H9 (cell line): ENCODE measurements around the gene SLC4A9. TPM values are rescaled to one million over a fixed set of nuclear protein-coding genes. Genes with fewer than 3 reads are reported as not detected.

Experiments used
- DNase-seq: peaks from one replicate; pipeline ENCODE4 v3.0.0-alpha.2; 2017
- H2AFZ ChIP-seq: one replicate; pipeline ENCODE4 v1.6.1; 2013; ENCODE audit warnings: mild to moderate bottlenecking, low read length, control low read depth, moderate library complexity
- H2AK5ac ChIP-seq: 2 replicates; pipeline ENCODE4 v1.6.1; 2013; ENCODE audit warnings: low read length, control low read depth, mixed read lengths; ENCODE audit not compliant: insufficient read length
- H2BK120ac ChIP-seq: one replicate; pipeline ENCODE4 v1.6.1; 2013; ENCODE audit warnings: low read depth, mild to moderate bottlenecking, low read length, control low read depth, inconsistent platforms; ENCODE audit not compliant: poor library complexity, severe bottlenecking
- H2BK12ac ChIP-seq: 2 replicates; pipeline ENCODE4 v1.6.1; 2013; ENCODE audit warnings: low read length, control low read depth, mixed read lengths, low read depth; ENCODE audit not compliant: insufficient read length
- H2BK15ac ChIP-seq: 2 replicates; pipeline ENCODE4 v1.6.1; 2013; ENCODE audit warnings: low read depth, low read length, control low read depth
- H2BK20ac ChIP-seq: one replicate; pipeline ENCODE4 v1.6.1; 2013; ENCODE audit warnings: low read depth, mild to moderate bottlenecking, low read length, control low read depth, inconsistent platforms; ENCODE audit not compliant: poor library complexity, severe bottlenecking
- H2BK5ac ChIP-seq: 2 replicates; pipeline ENCODE4 v1.6.1; 2013; ENCODE audit warnings: low read length, control low read depth, mixed read lengths; ENCODE audit not compliant: insufficient read length
- H3K14ac ChIP-seq: 2 replicates; pipeline ENCODE4 v1.6.1; 2013; ENCODE audit warnings: low read length, control low read depth; ENCODE audit not compliant: insufficient read depth
- H3K18ac ChIP-seq: 2 replicates; pipeline ENCODE4 v1.6.1; 2013; ENCODE audit warnings: low read depth, mild to moderate bottlenecking, mixed read lengths, low read length, control low read depth; ENCODE audit not compliant: insufficient read length
- H3K23ac ChIP-seq: 2 replicates; pipeline ENCODE4 v1.6.1; 2013; ENCODE audit warnings: low read length, control low read depth, mixed read lengths, low read depth; ENCODE audit not compliant: insufficient read length
- H3K23me2 ChIP-seq: 2 replicates; pipeline ENCODE4 v1.6.1; 2013; ENCODE audit warnings: low read depth, mild to moderate bottlenecking, mixed read lengths, low read length, control low read depth; ENCODE audit not compliant: insufficient read length, poor library complexity, severe bottlenecking
- H3K27ac ChIP-seq: 2 replicates; pipeline ENCODE4 v1.5.1; 2013; ENCODE audit warnings: low read length, control low read depth, mixed read lengths, low read depth; ENCODE audit not compliant: insufficient read length
- H3K27me3 ChIP-seq: 2 replicates; pipeline ENCODE4 v1.6.1; 2013; ENCODE audit warnings: low read length, control low read depth, inconsistent platforms; ENCODE audit not compliant: insufficient read depth
- H3K4ac ChIP-seq: 2 replicates; pipeline ENCODE4 v1.6.1; 2013; ENCODE audit warnings: low read depth, mild to moderate bottlenecking, control low read depth, inconsistent platforms, low read length, moderate library complexity
- H3K4me1 ChIP-seq: 2 replicates; pipeline ENCODE4 v1.6.1; 2013; ENCODE audit warnings: low read length, control low read depth, inconsistent platforms; ENCODE audit not compliant: insufficient read depth
- H3K4me2 ChIP-seq: 2 replicates; pipeline ENCODE4 v1.6.1; 2013; ENCODE audit warnings: low read length, control low read depth, mixed read lengths; ENCODE audit not compliant: insufficient read length, insufficient read depth
- H3K56ac ChIP-seq: 2 replicates; pipeline ENCODE4 v1.6.1; 2013; ENCODE audit warnings: low read depth, mild to moderate bottlenecking, mixed read lengths, low read length, control low read depth; ENCODE audit not compliant: insufficient read length
- H3K79me1 ChIP-seq: 2 replicates; pipeline ENCODE4 v1.6.1; 2013; ENCODE audit warnings: low read depth, mild to moderate bottlenecking, moderate library complexity, low read length, control low read depth, inconsistent platforms; ENCODE audit not compliant: insufficient read depth, poor library complexity, severe bottlenecking
- H3K79me2 ChIP-seq: 2 replicates; pipeline ENCODE4 v1.6.1; 2013; ENCODE audit warnings: low read length, control low read depth, inconsistent platforms; ENCODE audit not compliant: insufficient read depth
- H3K9ac ChIP-seq: 2 replicates; pipeline ENCODE4 v1.6.1; 2013; ENCODE audit warnings: low read length, control low read depth, mixed read lengths; ENCODE audit not compliant: insufficient read length; ENCODE audit errors: extremely low read depth
- H3K9me3 ChIP-seq: one replicate; pipeline ENCODE4 v1.6.1; 2013; ENCODE audit warnings: low read depth, low read length, inconsistent platforms; ENCODE audit not compliant: control insufficient read depth
- H3T11ph ChIP-seq: one replicate; pipeline ENCODE4 v1.6.1; 2013; ENCODE audit warnings: mild to moderate bottlenecking, low read length, control low read depth, inconsistent platforms
- H4K20me1 ChIP-seq: one replicate; pipeline ENCODE4 v1.6.1; 2013; ENCODE audit not compliant: control insufficient read depth, insufficient read length, insufficient read depth
- H4K5ac ChIP-seq: 2 replicates; pipeline ENCODE4 v1.6.1; 2013; ENCODE audit warnings: low read depth, mild to moderate bottlenecking, mixed read lengths, low read length, control low read depth; ENCODE audit not compliant: insufficient read length
- H4K8ac ChIP-seq: replicated peaks from 2 replicates; pipeline ENCODE4 v1.6.1; 2013; ENCODE audit warnings: low read length, control low read depth, mixed read lengths, low read depth; ENCODE audit not compliant: insufficient read length
- H4K91ac ChIP-seq: 2 replicates; pipeline ENCODE4 v1.6.1; 2013; ENCODE audit warnings: low read depth, mild to moderate bottlenecking, moderate library complexity, mixed read lengths, low read length, control low read depth; ENCODE audit not compliant: insufficient read length
- H3K27ac Mint-ChIP-seq, 3 experiments: 2 replicates in 2 of 3; 3 replicates in 1 of 3; pipeline ENCODE4 v1.8.0; 2020 to 2021; ENCODE audit warnings: mixed read lengths in 3 of 3, mild to moderate bottlenecking in 1 of 3, moderate library complexity in 1 of 3
- H3K27me3 Mint-ChIP-seq: 2 replicates; pipeline ENCODE4 v1.8.0; 2021; ENCODE audit warnings: low read depth, mild to moderate bottlenecking, moderate library complexity, mixed read lengths
- H3K36me3 Mint-ChIP-seq, 3 experiments: 2 replicates in 2 of 3; 3 replicates in 1 of 3; pipeline ENCODE4 v1.8.0; 2020 to 2021; ENCODE audit warnings: low read depth in 3 of 3, mixed read lengths in 3 of 3; ENCODE audit not compliant: insufficient read depth in 1 of 3
- H3K4me1 Mint-ChIP-seq, 2 experiments: 2 replicates each; pipeline ENCODE4 v1.8.0; 2020; ENCODE audit warnings: mixed read lengths in 2 of 2
- H3K4me3 Mint-ChIP-seq, 2 experiments: 2 replicates in 1 of 2; 3 replicates in 1 of 2; pipeline ENCODE4 v1.8.0; 2020 to 2021; ENCODE audit warnings: mild to moderate bottlenecking in 2 of 2, mixed read lengths in 2 of 2, moderate library complexity in 1 of 2
- H3K9me3 Mint-ChIP-seq, 2 experiments: 2 replicates in 1 of 2; 3 replicates in 1 of 2; pipeline ENCODE4 v1.8.0; 2020; ENCODE audit warnings: mild to moderate bottlenecking in 2 of 2, mixed read lengths in 2 of 2, moderate library complexity in 1 of 2
- CTCF ChIP-seq: fragments of 200-600 bp; sonication (generic); conservative IDR thresholded peaks from 3 replicates; pipeline ENCODE4 v1.8.0; 2021; ENCODE audit warnings: antibody characterized with exemption, mild to moderate bottlenecking
- WGBS: extraction: QIAGEN DNeasy Blood & Tissue Kit; methylation state at CpG from one replicate; pipeline ENCODE4 v1.1.7; 2013; ENCODE audit warnings: missing lambda C conversion rate, low lambda C conversion rate, mixed read lengths; ENCODE audit not compliant: insufficient read length; ENCODE audit errors: extremely low coverage; 5-methylcytosine and 5-hydroxymethylcytosine counted together
- total RNA-seq: library from RNA; stranded (reverse); gene quantifications from 2 replicates; pipeline ENCODE4 v1.2.1, GENCODE V29; 2021

SLC4A9 gene
- total RNA-seq, 1 experiment from 2014 or later: 0.07 TPM

GRCh38 chr5:140324617-140325241, 35.3 kb upstream of the SLC4A9 start:
- H4K20me1 ChIP-seq: no peaks in the 10 kb centered on the region
- no peak overlapping the region for H3K4me3 Mint-ChIP-seq
- H3K27ac ChIP-seq: no peak overlapping the region

More at GRCh38 chr5:140324617-140325241, 35.3 kb upstream of the SLC4A9 start:
- H3K56ac ChIP-seq: no peak overlapping the region
- no peaks in the 10 kb centered on the region for H3K23me2 ChIP-seq
- H3K9me3 ChIP-seq: no peaks in the 10 kb centered on the region
- H2BK12ac ChIP-seq: no peak overlapping the region
- H3K4ac ChIP-seq: no peak overlapping the region
- no peak overlapping the region for H2BK120ac ChIP-seq
- H3T11ph ChIP-seq: no peak overlapping the region
- H4K5ac ChIP-seq: no peak overlapping the region
- no peak overlapping the region for H2AK5ac ChIP-seq
- no peak overlapping the region for H3K18ac ChIP-seq
- no peaks in the 10 kb centered on the region for H3K27me3 ChIP-seq
- H2BK15ac ChIP-seq: no peak overlapping the region
- H3K4me2 ChIP-seq: no peak overlapping the region
- H4K91ac ChIP-seq: no peak overlapping the region
- no peak overlapping the region for H2BK20ac ChIP-seq
- H3K9ac ChIP-seq: no peak overlapping the region
- H4K8ac ChIP-seq: no peak overlapping the region
- H3K79me1 ChIP-seq: no peaks in the 10 kb centered on the region
- Mint-ChIP-seq H3K27ac (no peak overlapping the region), H3K27me3 (no peaks in the 10 kb centered on the region; the same call in none of the 2 replicates), H3K4me1 (peaks cover 10 to 13% of the 10 kb centered on the region in 2 experiments), H3K9me3 (no peaks in the 10 kb centered on the region; a peak in 1 of 5 replicates), H3K36me3 (no peaks in the 10 kb centered on the region)
- H3K23ac ChIP-seq: no peak overlapping the region
- no peak overlapping the region for H2AFZ ChIP-seq
- no CpG with 5 or more reads among the region's 1 CpG for WGBS
- H3K14ac ChIP-seq: no peak overlapping the region
- TF ChIP-seq CTCF: no peak
- no peak for DNase-seq
- no peak overlapping the region for H2BK5ac ChIP-seq
- H3K79me2 ChIP-seq: no peaks in the 10 kb centered on the region
- H3K4me1 ChIP-seq: no peaks in the 10 kb centered on the region
